Thymus (tissue), 11 donors: ENCODE measurements around the gene HOXC9. TPM values are rescaled to one million over a fixed set of nuclear protein-coding genes. Genes with fewer than 3 reads are reported as not detected.

ENCODE experiments used
- DNase-seq, 9 donors: peaks; one replicate each; pipeline ENCODE4 v3.0.0-alpha.2; 2013; ENCODE audit warnings: low spot score in 9 of 9, low read depth in 6 of 9, missing footprints in 1 of 9
- H3K27ac ChIP-seq, 2 donors: one replicate each; pipeline ENCODE4 v1.5.1; 2013; ENCODE audit warnings: control low read depth in 1 of 2, low read depth in 1 of 2, low read length in 1 of 2, mild to moderate bottlenecking in 1 of 2, moderate library complexity in 1 of 2
- H3K27me3 ChIP-seq, 2 donors: one replicate each; pipeline ENCODE4 v1.5.1; 2013; ENCODE audit warnings: low read length in 1 of 2; ENCODE audit not compliant: control insufficient read depth in 2 of 2, insufficient read depth in 1 of 2
- H3K36me3 ChIP-seq, 2 donors: one replicate each; pipeline ENCODE4 v1.5.1; 2013; ENCODE audit warnings: low read length in 1 of 2, mild to moderate bottlenecking in 1 of 2, moderate library complexity in 1 of 2; ENCODE audit not compliant: control insufficient read depth in 2 of 2, insufficient read depth in 2 of 2
- H3K4me1 ChIP-seq, 2 donors: one replicate each; pipeline ENCODE4 v1.5.1; 2013; ENCODE audit warnings: low read length in 2 of 2; ENCODE audit not compliant: control insufficient read depth in 2 of 2, insufficient read depth in 2 of 2
- H3K4me3 ChIP-seq, 2 donors: one replicate each; pipeline ENCODE4 v1.5.1; 2013; ENCODE audit warnings: low read length in 2 of 2, control low read depth in 1 of 2, mild to moderate bottlenecking in 1 of 2
- H3K9me3 ChIP-seq, 2 donors: one replicate each; pipeline ENCODE4 v1.5.1; 2013; ENCODE audit warnings: low read length in 1 of 2, mild to moderate bottlenecking in 1 of 2; ENCODE audit not compliant: control insufficient read depth in 2 of 2, insufficient read depth in 1 of 2
- WGBS: extraction: QIAGEN DNeasy Blood & Tissue Kit; methylation state at CpG from one replicate; pipeline ENCODE4 v1.1.7; 2013; 5-methylcytosine and 5-hydroxymethylcytosine counted together
- polyA plus RNA-seq: library from polyadenylated mRNA; stranded (reverse); fragments of 200-250 nt; gene quantifications from one replicate; pipeline ENCODE4 v1.2.3, GENCODE V29; 2013
- total RNA-seq: library from RNA; stranded (reverse); fragments of 120-200 nt; gene quantifications from one replicate; pipeline ENCODE4 v1.2.4, GENCODE V29; 2013
- donor health status: healthy.

HOXC9 gene
- total and polyA plus RNA-seq, 2 donors = 0.09 to 0.43 TPM

DNA sequence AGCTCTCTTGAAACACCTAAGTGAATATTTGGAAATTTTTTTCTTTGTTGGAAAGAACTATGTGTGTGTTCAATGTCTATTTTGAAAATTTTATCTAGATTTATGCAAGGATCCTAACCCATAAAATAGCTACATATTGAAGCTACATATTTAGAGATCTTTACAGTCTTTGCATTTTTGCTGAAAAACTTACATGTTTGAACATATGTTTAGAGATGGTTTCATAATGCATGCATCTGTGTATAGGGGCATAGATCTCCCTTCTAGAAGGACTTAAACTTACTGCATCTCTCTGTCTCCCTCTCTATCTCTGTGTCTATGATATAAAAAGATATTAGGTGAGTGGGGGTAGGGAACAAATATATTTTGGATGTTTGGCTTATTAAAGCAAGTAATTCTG lies 45.4 kb downstream of the HOXC9 start:
- H3K27me3 ChIP-seq = peaks cover 62 to 99% of the 10 kb centered on the region in 2 donors
- H3K27ac ChIP-seq = no peak overlapping the region
- no peak for DNase-seq
- H3K9me3 ChIP-seq = peaks cover 0 to 4% of the 10 kb centered on the region in 2 donors
- no peaks in the 10 kb centered on the region for H3K36me3 ChIP-seq
- no peaks in the 10 kb centered on the region for H3K4me1 ChIP-seq
- no peak overlapping the region for H3K4me3 ChIP-seq

DNA sequence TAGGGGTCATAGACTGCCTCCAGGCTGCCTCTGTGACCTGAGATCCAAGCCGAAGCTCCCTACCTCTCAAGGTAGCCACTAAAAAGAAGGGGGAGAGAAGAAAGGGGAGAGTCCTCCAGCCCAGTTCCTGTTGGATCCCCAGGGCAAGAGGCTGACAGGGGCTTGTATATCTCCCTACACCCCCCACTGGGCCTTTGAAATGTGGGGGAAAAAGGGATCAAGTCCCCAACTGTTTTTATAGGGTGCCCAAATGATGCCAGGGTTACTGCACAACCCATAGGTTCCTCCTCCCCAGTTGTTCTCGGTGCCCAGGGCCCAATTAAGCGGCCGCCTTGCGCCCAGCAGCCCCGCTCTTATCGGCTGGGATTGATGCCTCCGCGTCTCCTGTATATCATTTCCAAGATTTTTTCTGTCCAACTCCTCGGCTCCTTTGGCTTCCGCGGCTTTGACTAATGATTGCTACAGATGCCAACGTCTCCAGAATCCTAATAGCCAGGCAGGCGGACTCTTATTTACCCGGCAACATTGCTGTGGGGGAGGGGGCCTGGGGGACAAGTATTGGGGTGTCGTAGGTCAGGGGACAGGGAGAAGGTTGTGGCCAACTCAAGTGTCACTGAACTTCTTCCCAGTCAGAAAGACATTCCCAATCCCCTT lies 46.0 kb downstream of the HOXC9 start:
- peaks cover 0 to 4% of the 10 kb centered on the region in 2 donors for H3K9me3 ChIP-seq
- no peak overlapping the region for H3K4me3 ChIP-seq
- no peak overlapping the region for H3K27ac ChIP-seq
- H3K4me1 ChIP-seq = no peaks in the 10 kb centered on the region
- 33% methylated on average over 16 of the region's 16 CpGs for WGBS
- H3K36me3 ChIP-seq = no peaks in the 10 kb centered on the region
- DNase-seq = no peak
- H3K27me3 ChIP-seq = peaks cover 62 to 99% of the 10 kb centered on the region in 2 donors

DNA sequence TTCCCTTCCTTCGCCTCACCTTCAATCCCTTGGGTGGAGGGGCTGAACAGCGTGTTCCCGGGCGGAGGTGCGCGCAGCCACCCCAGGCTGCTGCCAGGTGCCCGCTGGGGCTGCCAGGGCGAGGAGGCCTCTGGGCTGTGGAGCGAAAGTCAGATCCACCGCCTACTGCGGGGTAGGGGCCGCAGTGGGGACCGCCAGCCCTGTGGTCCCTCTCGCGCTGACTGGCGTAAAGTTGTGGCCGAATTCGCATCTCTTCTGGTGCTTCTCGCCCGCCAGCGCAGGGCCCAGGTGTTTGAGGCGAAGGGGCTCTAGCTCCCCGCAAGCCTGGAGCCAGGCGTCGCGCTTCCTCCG lies 46.8 kb downstream of the HOXC9 start:
- Histone ChIP-seq H3K9me3 (peaks cover 0 to 4% of the 10 kb centered on the region in 2 donors), H3K4me3 (no peak overlapping the region), H3K27me3 (peaks cover 65 to 99% of the 10 kb centered on the region in 2 donors), H3K27ac (no peak overlapping the region), H3K36me3 (no peaks in the 10 kb centered on the region), H3K4me1 (no peaks in the 10 kb centered on the region)
- DNase-seq = no peak
- 16% methylated on average over 27 of the region's 27 CpGs for WGBS

DNA sequence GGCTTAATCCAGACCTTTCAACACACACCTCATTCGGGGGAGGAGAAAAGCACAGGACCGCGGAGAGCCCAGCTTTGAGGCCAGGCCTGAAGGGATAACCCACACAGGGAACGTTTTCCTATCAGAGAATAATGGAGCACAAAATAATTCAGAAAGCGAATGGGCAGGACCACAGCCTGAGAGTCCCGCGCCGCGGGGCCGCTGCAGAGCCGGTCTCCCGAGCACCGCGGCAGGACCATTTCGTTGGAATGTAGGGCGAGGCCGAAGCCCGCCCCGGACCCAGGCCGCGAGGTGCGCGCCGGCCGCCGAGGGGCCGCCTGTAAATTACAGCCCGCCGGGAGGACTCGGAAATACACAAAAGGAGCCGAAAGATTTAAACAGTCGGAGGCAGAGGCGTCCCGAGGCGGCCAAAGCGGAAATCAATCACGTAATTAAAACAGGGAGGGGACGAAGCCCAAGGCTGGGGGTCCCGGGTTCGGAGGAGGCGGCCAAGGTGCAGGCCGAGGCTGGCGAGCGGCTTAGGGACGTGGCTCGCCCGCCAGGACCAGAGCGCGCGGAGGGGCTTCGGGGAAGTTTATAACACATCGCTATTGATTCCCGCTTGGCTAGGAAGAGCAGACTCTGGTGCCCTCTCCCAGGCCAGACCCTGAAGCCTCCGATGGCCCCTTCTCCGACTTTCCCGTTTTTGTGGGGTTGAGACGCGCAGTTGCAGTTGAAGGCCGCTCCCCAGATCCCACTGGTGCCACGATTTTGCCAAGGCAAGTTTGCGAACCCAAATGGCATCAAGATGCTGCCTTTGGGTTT lies 47.4 kb downstream of the HOXC9 start:
- WGBS = 8% methylated on average over 61 of the region's 61 CpGs
- Histone ChIP-seq H3K27ac (no peak overlapping the region), H3K27me3 (peaks cover 70 to 100% of the 10 kb centered on the region in 2 donors), H3K36me3 (no peaks in the 10 kb centered on the region), H3K4me3 (no peak overlapping the region), H3K4me1 (no peaks in the 10 kb centered on the region), H3K9me3 (peaks cover 0 to 4% of the 10 kb centered on the region in 2 donors)
- DNase-seq = no peak

- WGBS = 32% methylated on average over 8 of the region's 8 CpGs
- Histone ChIP-seq H3K9me3 (peaks cover 0 to 4% of the 10 kb centered on the region in 2 donors), H3K27ac (no peak overlapping the region), H3K36me3 (no peaks in the 10 kb centered on the region), H3K4me3 (no peak overlapping the region), H3K4me1 (peaks cover 0 to 2% of the 10 kb centered on the region in 2 donors), H3K27me3 (peaks cover 68 to 100% of the 10 kb centered on the region in 2 donors)
- no peak for DNase-seq
Measured at GRCh38 chr12:54047964-54048303, 48.0 kb downstream of the HOXC9 start.

GRCh38 chr12:54048406-54049093 lies 48.6 kb downstream of the HOXC9 start:
- WGBS = 42% methylated on average over 3 of the region's 3 CpGs
- Histone ChIP-seq H3K36me3 (no peaks in the 10 kb centered on the region), H3K27ac (no peak overlapping the region), H3K27me3 (peaks cover 72 to 100% of the 10 kb centered on the region in 2 donors), H3K4me1 (peaks cover 0 to 6% of the 10 kb centered on the region in 2 donors), H3K4me3 (no peak overlapping the region), H3K9me3 (peaks cover 0 to 4% of the 10 kb centered on the region in 2 donors)
- no peak for DNase-seq

DNA sequence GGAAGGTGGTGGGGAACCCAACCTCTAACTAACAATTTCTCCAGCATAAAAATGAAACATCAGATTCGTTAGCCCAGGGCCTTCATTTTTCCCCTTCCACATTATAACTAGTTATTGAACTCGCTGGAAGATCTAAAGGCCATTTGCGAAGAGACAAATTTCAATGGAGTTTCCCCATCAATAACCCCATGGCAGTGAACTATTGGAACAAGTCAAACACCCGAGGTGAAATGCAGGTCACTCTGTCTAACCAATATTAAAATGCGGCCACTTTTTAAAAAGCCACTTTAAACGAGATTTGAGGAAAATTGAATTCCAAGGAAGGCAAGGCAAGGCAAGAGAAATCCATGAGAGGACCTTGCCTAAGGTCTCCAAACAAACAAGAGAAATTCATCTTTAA lies 49.1 kb downstream of the HOXC9 start:
- peaks cover 0 to 6% of the 10 kb centered on the region in 2 donors for H3K4me1 ChIP-seq
- H3K27me3 ChIP-seq = peaks cover 77 to 100% of the 10 kb centered on the region in 2 donors
- H3K4me3 ChIP-seq = no peak overlapping the region
- DNase-seq = no peak
- peaks cover 0 to 4% of the 10 kb centered on the region in 2 donors for H3K9me3 ChIP-seq
- H3K36me3 ChIP-seq = no peaks in the 10 kb centered on the region
- H3K27ac ChIP-seq = no peak overlapping the region
- WGBS = 43% methylated on average over 6 of the region's 6 CpGs

- 11% methylated on average over 2 of the region's 2 CpGs for WGBS
- Histone ChIP-seq H3K4me1 (peaks cover 0 to 6% of the 10 kb centered on the region in 2 donors), H3K27ac (no peak overlapping the region)
Measured at GRCh38 chr12:54050482-54050810, 50.5 kb downstream of the HOXC9 start.

More at GRCh38 chr12:54050482-54050810, 50.5 kb downstream of the HOXC9 start:
- H3K36me3 ChIP-seq = no peaks in the 10 kb centered on the region
- no peak overlapping the region for H3K4me3 ChIP-seq
- peaks cover 0 to 4% of the 10 kb centered on the region in 2 donors for H3K9me3 ChIP-seq
- H3K27me3 ChIP-seq = peaks cover 83 to 99% of the 10 kb centered on the region in 2 donors
- DNase-seq = no peak
